Measurements from ENCODE around the gene ABCE1. TPM values are rescaled to one million over a fixed set of nuclear protein-coding genes. Genes with fewer than 3 reads are reported as not detected.

The ABCE1 gene
- 182 and 187 TPM in 2 replicates for total RNA-seq (2014; rRNA removed; shearing (Covaris generic))
- polyA plus RNA-seq (2015; cell fraction: cytosol; rRNA removed) = 138 and 166 TPM in 2 replicates
- 231 and 276 TPM in 2 replicates for polyA plus RNA-seq (2015; cell fraction: nucleus; rRNA removed)

DNA sequence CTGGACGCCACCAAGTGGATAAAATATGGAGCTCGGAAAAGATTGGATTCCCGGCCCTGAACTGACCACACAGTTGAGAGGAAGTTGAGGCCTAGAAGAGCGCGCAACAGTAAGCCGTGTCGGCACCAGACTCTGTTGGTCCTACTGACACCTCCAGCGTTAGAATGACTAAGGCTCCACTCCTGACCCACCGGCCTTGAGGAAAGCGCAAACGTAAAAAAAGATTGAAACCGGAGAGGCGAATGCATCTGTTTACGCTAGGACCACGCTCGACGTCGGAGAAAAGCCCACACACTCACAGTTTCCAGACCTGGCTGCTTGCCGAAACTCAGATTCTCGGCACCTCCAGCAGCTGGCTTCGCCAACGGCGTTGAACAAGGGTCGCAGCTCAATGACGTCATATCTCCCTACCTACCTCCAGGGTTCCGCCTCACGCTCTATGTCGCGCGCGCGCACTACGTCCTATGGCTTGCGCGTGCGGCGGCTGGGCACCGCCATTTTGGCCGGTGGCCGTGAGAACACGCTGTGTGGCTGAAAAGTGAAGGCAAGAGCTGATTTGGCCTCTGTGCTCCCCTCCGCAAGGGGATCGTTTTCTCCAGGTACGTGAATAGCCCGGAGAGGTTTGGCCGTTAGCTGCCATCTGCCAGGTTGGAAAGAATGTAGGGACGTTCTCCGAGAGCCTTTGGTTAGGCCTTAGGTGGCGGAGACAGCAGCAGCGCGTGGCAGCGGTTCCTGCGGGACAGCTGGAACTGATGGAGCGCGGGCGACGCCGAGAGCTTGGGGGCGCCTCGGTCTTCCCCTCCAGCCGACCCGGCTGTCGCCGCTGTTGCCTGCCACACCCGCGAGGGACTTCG lies at the start of gene ABCE1, which contains the start of gene ANAPC10:
Gene ABCE1 (plus strand): TSS at position 491 of the 854 bp plus-strand sequence. CDS start 6,102 bp downstream, outside the sequence.
Gene ANAPC10 (minus strand): TSS at position 376 of the 854 bp plus-strand sequence. CDS start 2,097 bp downstream, outside the sequence.
- peak; percentile 92 for DNase-seq (ENCODE audit: low read depth)

DNA sequence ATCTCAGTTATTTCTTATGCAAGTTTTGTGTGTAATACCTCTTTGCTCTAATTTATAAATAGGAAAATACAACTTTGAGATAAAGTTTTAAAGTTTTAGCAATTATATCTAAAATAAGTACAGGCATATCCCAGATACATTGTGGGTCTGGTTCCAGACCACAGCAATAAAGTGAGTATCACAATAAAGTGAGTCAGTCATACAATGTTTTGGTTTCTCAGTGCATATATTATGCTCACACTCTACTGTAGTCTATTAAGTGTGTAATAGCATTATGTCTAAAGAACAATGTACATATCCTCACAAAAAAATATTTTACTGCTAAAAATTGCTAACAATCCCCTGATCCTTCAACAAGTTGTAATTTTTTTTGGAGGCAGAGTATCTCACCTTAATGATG lies 49.3 kb upstream of the ABCE1 start:
- no peak for DNase-seq (ENCODE audit: low read depth)

DNA sequence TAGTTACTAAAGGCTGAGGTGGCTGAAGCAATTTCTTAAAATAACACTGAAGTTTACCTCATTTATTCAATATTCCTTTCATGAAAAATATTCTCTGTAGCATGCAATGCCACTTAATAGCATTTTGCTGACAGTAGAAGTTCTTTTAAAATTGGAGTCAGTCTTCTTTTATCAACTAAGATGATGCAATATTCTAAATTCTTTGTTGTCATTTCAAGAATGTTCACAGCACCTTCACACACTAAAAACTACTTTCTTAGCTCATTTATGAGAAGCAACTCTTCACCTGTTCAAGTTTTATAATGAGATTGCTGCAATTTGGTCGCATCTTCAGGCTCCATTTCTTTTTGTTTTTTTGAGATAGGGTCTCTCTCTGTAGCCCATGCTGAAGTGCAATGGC lies 48.9 kb upstream of the ABCE1 start:
- DNase-seq (ENCODE audit: low read depth) = no peak

DNA sequence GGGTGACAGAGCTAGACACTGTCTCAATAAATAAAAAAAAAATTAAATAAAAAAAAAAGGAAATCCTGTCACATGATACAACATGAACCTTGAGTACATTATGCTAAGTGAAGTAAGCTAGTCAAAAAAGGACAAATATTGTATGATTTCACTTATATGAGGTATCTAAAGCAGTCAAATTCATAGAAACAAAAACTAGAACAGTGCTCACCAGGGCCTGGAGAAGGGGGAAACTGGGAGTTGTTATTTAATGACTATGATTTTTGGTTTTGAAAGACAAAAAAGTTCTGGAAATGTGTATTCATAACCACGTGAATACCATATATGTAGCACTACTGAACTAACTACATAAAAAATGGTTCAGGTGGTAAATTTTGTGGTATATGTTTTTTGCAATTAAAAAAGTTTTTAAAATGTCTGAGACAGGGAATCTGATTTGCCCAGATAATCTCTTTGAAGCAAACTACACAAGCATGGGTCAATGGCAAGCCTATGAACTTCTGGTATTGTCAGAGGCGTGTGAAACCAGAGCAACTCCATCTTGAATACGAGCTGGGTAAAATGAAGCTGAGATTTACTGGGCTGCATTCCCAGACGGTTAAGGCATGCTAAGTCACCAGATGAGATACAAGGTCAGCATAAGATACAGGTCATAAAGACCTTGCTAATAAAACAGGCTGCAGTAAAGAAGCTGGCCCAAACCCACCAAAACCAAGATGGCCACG lies 42.4 kb upstream of the ABCE1 start:
- DNase-seq (ENCODE audit: low read depth) = no peak

DNA sequence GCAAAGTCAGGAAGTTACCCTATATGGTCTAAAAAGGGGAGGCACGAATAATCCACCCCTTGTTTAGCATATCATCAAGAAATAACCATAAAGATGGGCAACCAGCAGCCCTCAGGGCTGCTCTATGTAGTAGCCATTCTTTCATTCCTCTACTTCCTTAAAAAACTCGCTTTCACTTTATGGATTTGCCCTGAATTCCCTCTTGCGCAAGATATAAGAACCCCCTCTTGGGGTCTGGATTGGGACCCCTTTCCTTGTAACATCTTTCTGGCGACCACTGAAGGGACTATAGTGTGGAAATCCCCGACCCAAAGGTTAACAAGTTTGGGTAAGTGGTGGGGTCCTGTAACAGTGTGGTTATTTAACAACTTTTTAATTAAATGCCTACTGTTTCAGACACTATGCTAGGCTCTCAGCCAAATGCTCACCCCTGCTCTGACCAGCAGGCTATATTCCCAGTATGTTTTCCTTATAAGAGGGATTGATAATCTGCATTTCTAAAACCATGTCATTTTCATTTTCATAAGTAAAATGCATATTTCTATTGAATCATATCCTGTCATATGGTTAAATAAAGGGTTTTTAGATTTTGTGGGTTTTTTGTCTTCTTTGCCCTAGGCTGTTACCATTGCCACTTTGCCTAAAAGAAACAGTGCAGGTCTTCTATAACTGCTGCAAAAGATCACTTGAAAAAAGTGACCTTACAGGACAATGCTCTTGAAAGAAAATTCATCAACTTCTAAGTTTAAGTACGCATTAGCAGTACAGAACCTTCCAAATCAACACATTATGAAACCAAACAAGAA lies 41.6 kb upstream of the ABCE1 start:
- DNase-seq (ENCODE audit: low read depth) = no peak

DNA sequence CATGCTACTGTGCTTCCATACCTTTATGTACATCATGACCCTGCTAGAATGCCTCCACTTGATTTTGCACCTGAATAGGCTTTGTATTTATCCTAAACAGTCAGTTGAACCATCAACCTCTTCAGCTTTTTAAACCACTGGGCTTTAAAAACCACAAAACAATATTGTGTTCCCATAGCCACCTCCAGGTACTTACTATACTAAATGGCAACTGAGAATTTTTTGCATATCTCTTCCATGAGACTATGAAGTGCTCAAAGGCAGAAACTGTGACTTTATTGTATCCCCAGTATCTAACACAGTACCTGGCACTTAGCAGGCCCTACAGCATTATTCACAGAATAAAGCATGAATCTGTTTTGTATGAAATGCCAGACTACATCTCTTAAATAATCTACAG lies 39.9 kb upstream of the ABCE1 start:
- peak; percentile 2 for DNase-seq (ENCODE audit: low read depth)

DNA sequence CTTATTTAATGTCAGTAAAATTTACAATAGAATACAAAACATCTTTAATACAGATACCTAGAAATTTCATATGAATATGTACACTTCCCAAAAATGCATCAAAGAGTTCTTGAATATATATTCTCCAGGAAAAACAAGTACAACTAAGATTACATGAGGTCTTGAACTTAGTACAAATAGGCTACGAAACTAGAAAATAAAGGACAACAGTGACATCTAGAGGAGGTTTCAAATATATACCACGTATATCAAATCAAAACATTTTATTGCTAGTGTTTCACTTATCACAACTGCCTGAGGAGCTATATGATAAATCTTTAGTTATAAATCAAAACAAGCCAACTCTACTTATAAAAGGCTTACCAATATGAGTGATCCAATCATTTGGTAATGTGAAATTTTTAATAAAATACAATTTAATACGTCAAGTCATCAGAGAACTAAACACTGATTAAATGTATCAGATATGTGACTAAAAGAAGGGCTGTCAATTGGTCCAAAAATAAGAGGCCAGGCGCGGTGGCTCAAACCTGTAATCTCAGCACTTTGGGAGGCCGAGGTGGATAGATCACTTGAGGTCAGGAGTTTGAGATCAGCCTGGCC lies 36.7 kb upstream of the ABCE1 start:
- DNase-seq (ENCODE audit: low read depth) = peak; percentile 37

DNA sequence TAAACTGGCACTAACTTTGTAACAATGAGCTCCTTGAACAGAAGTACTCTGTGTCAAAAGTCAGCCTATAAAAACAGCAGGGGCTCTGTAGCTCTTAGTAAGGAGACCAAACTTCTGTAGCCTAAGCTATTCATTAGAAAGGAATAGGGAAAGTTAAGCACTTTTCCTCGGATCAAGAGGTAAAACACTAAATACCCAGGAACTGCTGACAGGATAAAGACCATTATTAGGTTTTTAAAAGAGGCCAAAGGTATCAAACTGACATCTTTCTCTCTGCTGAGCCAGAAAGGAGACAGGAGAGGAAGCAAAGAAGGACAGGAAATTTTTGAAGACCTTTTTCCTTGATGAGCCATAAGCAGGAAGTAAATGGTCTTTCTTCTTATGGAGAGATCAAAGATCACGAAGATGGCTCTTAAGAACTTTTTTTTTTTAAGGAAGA lies 32.0 kb upstream of the ABCE1 start:
- peak; percentile 23 for DNase-seq (ENCODE audit: low read depth)

DNA sequence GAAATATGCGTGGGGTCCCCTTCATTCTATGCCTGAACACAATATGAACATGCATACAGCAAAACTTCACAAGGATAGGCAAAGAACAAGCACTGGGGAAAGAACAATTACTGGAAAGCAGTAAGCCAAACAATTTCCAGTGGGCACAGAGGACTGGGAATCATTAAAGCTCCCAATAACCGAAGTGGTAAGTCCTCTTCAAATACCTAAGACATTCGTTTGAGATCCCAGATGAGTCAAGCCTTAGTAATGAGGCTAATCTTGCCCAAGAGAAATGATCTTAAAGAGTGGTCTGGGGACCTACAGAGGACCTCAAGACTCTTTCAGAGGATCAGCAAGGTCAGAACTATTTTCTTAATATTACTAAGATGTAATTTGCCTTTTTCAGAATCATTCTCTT lies 28.8 kb upstream of the ABCE1 start:
- peak; percentile 58 for DNase-seq (ENCODE audit: low read depth)

DNA sequence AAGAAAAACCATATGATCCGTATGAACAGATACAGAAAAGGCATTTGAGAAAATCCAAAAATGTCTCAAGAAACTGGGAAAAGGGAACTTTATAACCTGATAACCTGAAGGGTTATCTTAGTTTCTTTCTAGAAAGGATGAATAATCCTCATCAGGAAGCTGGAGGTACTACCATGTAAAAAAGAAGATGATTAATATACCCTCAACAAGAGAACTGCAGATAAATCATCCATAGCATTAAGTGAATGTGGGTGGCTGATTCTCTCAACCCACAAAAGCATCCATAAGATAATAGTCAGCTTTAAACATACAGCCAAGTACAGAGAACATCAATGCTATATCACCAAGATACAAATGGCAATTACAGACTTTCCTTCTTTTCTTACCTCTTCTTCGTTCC lies 26.6 kb upstream of the ABCE1 start:
- no peak for DNase-seq (ENCODE audit: low read depth)

DNA sequence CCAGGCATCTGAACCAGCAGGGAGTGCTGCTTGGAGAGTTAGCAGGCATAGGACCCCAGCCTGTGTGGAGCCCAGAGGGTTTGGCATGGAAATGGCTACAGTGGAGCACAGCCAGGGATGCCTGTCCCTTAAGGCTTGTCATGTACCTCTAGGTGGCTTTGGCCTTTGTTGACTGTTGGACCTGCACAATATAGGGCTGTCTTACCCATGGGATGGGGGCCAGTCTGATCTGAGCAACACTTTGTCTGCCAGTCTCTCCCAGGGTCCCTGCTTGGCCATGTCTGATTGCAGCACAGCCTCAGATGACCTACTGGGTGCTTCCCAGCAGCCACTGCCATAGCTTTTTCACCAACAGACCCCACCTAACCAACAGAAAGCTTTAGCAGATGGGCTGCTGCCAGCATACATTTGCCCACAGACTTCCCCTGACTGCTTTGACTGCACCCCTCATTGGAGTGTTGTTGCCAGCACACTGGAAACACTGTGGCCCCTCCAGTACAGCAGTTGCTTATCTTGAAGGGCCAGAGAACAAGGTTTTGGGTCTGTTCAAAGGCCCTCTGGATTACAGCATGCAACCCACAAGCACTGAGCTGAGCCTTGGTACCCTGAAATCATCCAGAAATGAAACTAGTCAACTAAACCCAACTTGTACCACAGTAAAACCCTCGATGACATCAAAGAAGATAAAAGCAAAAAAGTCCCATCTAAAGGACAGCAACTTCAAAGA lies 22.2 kb upstream of the ABCE1 start:
- DNase-seq (ENCODE audit: low read depth) = no peak

DNA sequence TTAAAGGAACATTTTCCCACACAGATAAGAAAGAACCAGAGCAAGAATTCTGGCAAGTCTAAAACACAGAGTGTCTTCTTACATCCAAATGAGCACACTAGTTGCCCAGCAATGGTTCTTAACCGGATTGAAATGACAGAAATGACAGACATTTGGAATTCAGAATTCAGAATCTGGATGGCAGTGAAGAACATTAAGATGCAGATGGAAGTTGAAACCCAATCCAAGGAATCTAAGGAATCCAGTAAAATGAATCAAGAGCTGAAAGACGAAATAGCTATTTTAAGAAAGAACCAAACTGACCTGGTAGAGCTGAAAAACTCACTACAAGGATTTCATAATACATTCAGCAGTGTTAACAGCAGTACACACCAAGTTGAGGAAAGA lies 21.6 kb upstream of the ABCE1 start:
- DNase-seq (ENCODE audit: low read depth) = no peak

DNA sequence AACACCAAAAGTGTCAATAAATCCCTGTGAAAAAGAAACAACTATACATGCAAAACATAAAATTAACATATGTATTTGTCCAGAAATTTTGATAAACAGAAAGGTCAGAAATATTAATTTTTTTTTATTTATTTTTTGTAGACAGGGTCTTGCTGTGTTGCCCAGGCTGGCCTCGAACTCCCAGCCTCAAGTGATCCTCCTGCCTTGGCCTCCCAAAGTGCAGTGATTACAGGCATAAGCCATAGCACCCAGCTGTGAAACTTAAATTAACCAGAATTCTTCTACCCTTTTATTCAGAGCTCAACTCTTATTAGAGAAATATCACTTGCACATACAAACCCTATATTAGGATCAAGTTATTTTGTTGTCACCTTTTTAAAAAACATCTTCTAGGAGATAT lies 16.4 kb upstream of the ABCE1 start:
- no peak for DNase-seq (ENCODE audit: low read depth)

DNA sequence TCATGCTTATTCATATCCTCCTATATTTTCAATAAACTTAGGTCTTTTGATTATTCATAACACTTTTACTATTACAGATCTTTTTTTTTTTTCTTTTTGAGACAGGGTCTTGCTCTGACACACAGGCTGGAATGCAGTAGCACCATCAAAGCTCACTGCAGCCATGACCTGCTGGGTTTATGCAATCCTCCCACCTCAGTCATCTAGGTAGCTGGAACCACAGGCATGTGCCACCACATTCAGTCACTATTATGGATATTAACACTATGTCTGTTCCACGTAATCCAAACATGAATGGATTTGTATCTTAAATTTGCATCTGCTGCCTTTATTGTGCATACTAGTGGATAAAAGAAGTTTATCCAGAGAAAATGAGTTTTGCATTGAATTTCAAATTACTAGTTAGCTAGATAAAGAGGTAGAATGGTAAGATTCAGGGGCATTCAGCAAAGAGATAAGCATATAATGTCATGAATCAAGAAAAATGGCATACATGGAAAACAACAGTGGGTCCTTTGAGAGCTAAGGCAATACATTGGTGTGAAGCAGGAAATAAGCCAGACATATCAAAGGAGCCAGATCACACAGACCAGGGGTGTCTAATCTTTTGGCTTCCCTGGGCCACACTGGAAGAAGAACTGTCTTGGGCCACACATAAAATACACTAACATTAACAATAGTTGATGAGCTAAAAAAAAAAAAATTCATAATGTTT lies 14.1 kb upstream of the ABCE1 start:
- peak; percentile 29 for DNase-seq (ENCODE audit: low read depth)

DNA sequence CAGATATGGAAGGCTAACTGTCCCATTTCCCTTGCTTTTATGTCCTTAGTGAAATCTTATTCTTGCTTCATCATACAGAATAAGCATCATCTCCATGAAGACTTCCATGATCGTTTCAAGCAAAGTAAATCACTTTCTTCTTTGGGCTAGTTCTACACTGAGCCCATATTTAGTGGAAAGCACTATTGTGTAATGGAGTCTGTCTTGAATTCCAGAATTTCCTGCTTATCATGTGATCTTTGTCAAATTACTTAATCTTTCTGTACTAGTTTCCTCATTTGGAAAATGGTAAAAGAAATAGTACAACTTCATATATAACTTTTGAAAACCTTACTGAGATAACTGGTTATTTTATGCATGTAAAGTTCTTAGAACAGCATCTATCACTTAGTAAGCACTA lies 7.7 kb upstream of the ABCE1 start:
- no peak for DNase-seq (ENCODE audit: low read depth)

DNA sequence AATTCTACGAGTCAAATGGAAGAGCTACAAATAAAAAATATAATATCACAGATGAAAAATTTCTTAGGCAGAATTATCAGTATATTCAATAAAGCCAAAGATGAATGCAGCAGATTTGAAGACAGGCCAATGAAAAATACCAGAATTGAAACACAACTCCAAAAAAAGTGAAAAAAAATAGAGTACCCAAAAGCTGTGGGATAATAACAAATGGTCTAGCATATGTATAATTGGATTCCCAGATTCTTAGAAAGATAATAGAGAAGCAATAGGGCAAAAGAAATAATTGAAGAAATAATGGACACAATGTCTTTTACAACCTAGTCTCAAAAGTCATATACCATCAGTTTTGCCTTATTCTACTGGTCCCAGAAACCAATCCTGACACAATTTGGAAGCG lies 4.5 kb upstream of the ABCE1 start:
- no peak for DNase-seq (ENCODE audit: low read depth)

DNA sequence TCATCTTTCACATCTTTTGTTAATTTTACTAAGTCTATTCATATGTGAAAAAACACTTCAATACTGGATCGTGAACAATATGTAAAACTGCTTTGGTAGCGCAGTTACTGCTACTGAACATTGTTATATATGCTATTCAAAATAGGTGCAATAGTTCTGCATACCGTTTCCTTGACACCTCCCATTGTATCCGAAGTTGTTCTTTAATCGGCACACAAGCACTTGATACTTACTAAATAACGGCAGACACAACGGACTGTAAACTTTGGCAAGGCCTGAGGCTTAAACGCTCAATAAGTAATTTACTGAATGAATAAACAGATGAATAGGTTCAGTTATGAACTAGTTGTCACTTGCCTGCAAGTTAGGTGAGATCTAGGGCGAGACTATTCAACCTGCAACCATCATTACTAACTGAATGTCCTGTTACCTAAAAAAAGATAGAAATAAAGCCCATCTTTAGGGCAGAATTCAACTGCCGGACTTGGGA lies 735 bp upstream of the ABCE1 start:
- no peak for DNase-seq (ENCODE audit: low read depth)

DNA sequence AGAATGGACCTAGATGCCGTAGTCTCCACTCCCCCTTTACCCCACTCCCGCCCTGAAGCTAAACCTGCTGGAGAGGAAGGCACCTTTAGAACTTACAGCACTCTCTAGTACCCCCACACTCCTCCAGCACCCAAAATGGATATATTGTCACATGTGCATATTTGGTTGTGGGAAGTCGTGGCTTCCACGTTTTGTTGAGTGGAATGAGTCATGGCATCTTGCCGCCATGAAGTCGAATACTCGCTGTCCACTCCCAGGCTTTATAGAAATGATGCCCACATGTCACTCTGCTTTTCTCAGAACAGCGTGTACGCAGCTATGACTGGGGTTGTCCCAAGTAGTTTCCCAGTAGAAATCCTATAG lies 545 bp downstream of the ABCE1 start:
- DNase-seq (ENCODE audit: low read depth) = peak; percentile 67

DNA sequence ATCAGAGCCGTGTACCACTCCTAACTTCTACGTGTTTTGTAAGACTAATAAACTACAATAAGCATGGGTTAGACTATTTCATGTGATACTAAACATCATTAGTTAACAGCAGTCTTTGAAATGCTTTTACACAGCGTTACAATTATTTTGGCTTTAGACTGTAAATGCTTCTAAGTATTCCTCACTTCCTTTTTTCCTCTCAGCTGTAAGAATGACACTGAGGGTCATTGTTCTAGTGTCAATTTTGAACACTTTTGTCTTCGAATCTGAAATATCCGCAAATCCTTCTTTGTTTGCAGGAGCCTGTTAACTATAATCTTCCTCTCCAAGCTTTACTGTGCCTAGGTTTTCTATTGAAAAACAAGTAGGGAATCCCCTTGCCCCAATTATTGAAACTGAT lies 1.5 kb downstream of the ABCE1 start:
- peak; percentile 32 for DNase-seq (ENCODE audit: low read depth)

DNA sequence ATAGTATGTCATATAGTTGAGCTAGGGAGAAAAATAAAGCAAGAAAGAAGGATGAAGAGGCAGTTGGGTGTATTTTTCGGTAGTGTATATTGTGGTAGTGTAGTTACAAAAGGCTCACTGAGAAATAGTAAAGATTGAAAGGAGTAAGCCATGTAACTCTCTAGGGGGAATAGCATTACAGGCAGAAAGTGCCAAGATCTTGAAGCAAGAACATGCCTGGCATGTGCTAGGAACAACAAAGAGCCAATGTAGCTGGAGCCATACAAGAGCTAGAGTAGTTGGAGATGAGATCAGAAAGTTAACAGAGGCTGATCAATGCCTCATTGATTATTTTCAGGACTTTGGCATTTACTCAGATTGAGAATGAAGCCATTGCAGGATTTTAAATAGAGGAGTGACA lies 3.0 kb downstream of the ABCE1 start:
- no peak for DNase-seq (ENCODE audit: low read depth)
